Neuronal stem cell (in vitro differentiated cells): ENCODE measurements around the gene SIRT2.
A peak's percentile ranks its signal among the peaks of the same experiment; 100 is the strongest.

ENCODE experiments used
- DNase-seq: peaks from one replicate; pipeline ENCODE4 v3.0.0-alpha.2; 2013; ENCODE audit warnings: low spot score
- H2AFZ ChIP-seq: one replicate; pipeline ENCODE4 v1.6.1; 2013; ENCODE audit warnings: mild to moderate bottlenecking, low read length, inconsistent platforms
- H2AK5ac ChIP-seq: 2 replicates; pipeline ENCODE4 v1.6.1; 2013; ENCODE audit warnings: low read depth, mild to moderate bottlenecking, inconsistent platforms, low read length, moderate library complexity, mixed read lengths
- H2BK120ac ChIP-seq: 2 replicates; pipeline ENCODE4 v1.6.1; 2013; ENCODE audit warnings: low read depth, mild to moderate bottlenecking, inconsistent platforms, low read length, moderate library complexity, mixed read lengths
- H2BK12ac ChIP-seq: one replicate; pipeline ENCODE4 v1.6.1; 2013; ENCODE audit warnings: low read length, inconsistent platforms
- H2BK15ac ChIP-seq: 2 replicates; pipeline ENCODE4 v1.6.1; 2013; ENCODE audit warnings: mild to moderate bottlenecking, low read length, inconsistent platforms, mixed read lengths
- H2BK5ac ChIP-seq: one replicate; pipeline ENCODE4 v1.6.1; 2013; ENCODE audit warnings: inconsistent platforms, mild to moderate bottlenecking, low read length, moderate library complexity
- H3K14ac ChIP-seq: one replicate; pipeline ENCODE4 v1.6.1; 2013; ENCODE audit warnings: low read length, inconsistent platforms
- H3K18ac ChIP-seq: 2 replicates; pipeline ENCODE4 v1.6.1; 2013; ENCODE audit warnings: low read length, inconsistent platforms
- H3K23ac ChIP-seq: 2 replicates; pipeline ENCODE4 v1.6.1; 2013; ENCODE audit warnings: low read depth, mild to moderate bottlenecking, mixed read lengths, low read length, inconsistent platforms; ENCODE audit not compliant: poor library complexity
- H3K27ac ChIP-seq: replicated peaks from 3 replicates; pipeline ENCODE4 v1.5.1; 2013; ENCODE audit warnings: low read length, inconsistent platforms
- H3K27me3 ChIP-seq, 3 experiments: 2 replicates each; pipeline ENCODE4 v1.6.1; 2013; ENCODE audit warnings: low read length in 3 of 3, mild to moderate bottlenecking in 2 of 3, inconsistent platforms in 1 of 3, low read depth in 1 of 3, mixed read lengths in 1 of 3, moderate library complexity in 1 of 3; ENCODE audit not compliant: control insufficient read depth in 3 of 3, insufficient read depth in 3 of 3
- H3K36me3 ChIP-seq, 2 donors: replicated peaks in 1 of 2; 2 replicates each; pipeline ENCODE4 v1.6.1; 2013; ENCODE audit warnings: low read length in 2 of 2; ENCODE audit not compliant: control insufficient read depth in 2 of 2, insufficient read depth in 2 of 2
- H3K4ac ChIP-seq: 2 replicates; pipeline ENCODE4 v1.6.1; 2013; ENCODE audit warnings: inconsistent platforms, mild to moderate bottlenecking, low read length, moderate library complexity
- H3K4me1 ChIP-seq, 2 donors: 1 replicate in 1 of 2; 2 replicates in 1 of 2; pipeline ENCODE4 v1.6.1; 2013; ENCODE audit warnings: low read length in 2 of 2, low read depth in 1 of 2; ENCODE audit not compliant: control insufficient read depth in 2 of 2, insufficient read depth in 1 of 2
- H3K4me2 ChIP-seq: one replicate; pipeline ENCODE4 v1.6.1; 2013; ENCODE audit warnings: mild to moderate bottlenecking, low read length, inconsistent platforms; ENCODE audit not compliant: insufficient read depth, poor library complexity, severe bottlenecking
- H3K4me3 ChIP-seq, 2 donors: 2 replicates each; pipeline ENCODE4 v1.5.1; 2013; ENCODE audit warnings: low read length in 2 of 2, mild to moderate bottlenecking in 2 of 2, inconsistent platforms in 1 of 2, moderate library complexity in 1 of 2
- H3K79me1 ChIP-seq: one replicate; pipeline ENCODE4 v1.6.1; 2013; ENCODE audit warnings: low read depth, mild to moderate bottlenecking, inconsistent platforms, low read length, moderate library complexity
- H3K9ac ChIP-seq: one replicate; pipeline ENCODE4 v1.6.1; 2013; ENCODE audit warnings: mild to moderate bottlenecking, low read depth, low read length, inconsistent platforms; ENCODE audit not compliant: poor library complexity
- H3K9me3 ChIP-seq, 2 donors: replicated peaks in 1 of 2; 2 replicates each; pipeline versions ENCODE3 to v1.6.1; 2013; ENCODE audit warnings: low read length in 2 of 2, mild to moderate bottlenecking in 2 of 2, inconsistent platforms in 1 of 2, low read depth in 1 of 2, mixed read lengths in 1 of 2, moderate library complexity in 1 of 2; ENCODE audit not compliant: control insufficient read depth in 2 of 2, insufficient read depth in 1 of 2
- H4K8ac ChIP-seq: one replicate; pipeline ENCODE4 v1.6.1; 2013; ENCODE audit warnings: low read depth, mild to moderate bottlenecking, inconsistent platforms, low read length, moderate library complexity
- H4K91ac ChIP-seq: one replicate; pipeline ENCODE4 v1.6.1; 2013; ENCODE audit warnings: low read length, low read depth, mild to moderate bottlenecking, inconsistent platforms; ENCODE audit not compliant: poor library complexity
- WGBS, 2 donors: extraction: QIAGEN DNeasy Blood & Tissue Kit; methylation state at CpG; one replicate each; pipeline ENCODE4 v1.1.7; 2013; ENCODE audit warnings: missing lambda C conversion rate in 2 of 2, mixed read lengths in 1 of 2; ENCODE audit not compliant: insufficient read length in 2 of 2, insufficient replicate concordance in 1 of 2; ENCODE audit errors: extremely low coverage in 2 of 2; 5-methylcytosine and 5-hydroxymethylcytosine counted together

Gene SIRT2

GRCh38 chr19:38915329-38916321 is 16.2 kb upstream of the SIRT2 start:
- Histone ChIP-seq H2BK15ac (no peak overlapping the region), H3K79me1 (peaks cover 2% of the 10 kb centered on the region), H4K91ac (no peak overlapping the region), H2BK5ac (peak overlapping the region; percentile 90), H2AK5ac (peak overlapping the region; percentile 56), H2BK120ac (no peak overlapping the region), H3K27me3 (no peaks in the 10 kb centered on the region), H3K4me1 (no peaks in the 10 kb centered on the region), H4K8ac (peak overlapping the region; percentile 65), H3K14ac (peak overlapping the region; percentile 38), H3K9me3 (no peaks in the 10 kb centered on the region), H3K18ac (no peak overlapping the region), H3K27ac (no peak overlapping the region), H3K36me3 (peaks cover 4 to 5% of the 10 kb centered on the region in 2 donors), H2AFZ (no peak overlapping the region), H2BK12ac (no peak overlapping the region), H3K9ac (no peak overlapping the region), H3K4me3 (no peak overlapping the region), H3K23ac (peak overlapping the region; percentile 73), H3K4me2 (no peak overlapping the region), H3K4ac (no peak overlapping the region)
- no peak for DNase-seq
- WGBS, 2 donors: no CpG with 5 or more reads among the region's 44 CpGs

- H3K23ac ChIP-seq: no peak overlapping the region
These were observed 14.5 kb upstream of the SIRT2 start for GRCh38 chr19:38913958-38914357.

DNA sequence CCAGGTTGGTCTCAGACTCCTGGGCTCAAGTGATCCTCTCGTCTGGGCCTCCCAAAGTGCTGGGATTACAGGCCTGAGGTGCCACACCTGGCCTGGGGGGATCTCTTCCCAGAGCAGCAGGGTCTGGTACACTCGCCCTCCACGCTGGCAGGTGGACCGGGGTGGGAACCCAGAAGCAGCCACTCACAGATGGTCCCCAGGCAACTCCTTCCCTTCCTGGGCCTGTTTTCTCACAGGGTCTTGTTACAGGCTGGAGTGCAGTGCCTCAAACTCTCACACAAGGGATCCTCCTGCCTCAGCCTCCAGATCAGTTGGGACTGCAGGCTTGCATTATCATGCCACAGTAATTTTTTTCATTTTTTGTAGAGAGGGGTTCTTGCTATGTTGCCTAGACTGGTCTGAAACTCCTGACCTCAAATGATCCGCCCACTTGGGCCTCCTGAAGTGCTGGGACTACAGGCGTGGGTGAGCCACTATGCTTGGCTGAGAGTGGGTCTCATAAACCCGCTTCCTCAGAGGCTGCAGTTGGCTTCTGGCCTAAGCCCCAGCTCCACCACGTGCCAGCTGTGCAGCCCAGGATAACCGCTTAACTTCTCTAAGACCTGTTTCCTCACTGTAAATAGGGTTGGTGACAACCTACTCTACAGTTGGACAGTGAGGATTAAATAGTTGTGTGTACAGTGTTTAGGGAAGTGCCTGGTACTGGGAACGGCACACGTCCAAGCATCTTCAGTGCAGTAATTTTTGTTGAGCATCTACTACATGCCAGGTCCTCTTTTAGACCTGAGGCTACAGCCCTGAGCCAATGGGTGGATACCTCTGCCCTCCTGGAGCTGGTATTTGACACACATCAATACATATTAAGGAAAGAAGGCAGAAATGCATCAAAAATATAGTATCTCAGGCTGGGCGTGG is 13.4 kb upstream of the SIRT2 start:
- peak overlapping the region; percentile 17 for H3K14ac ChIP-seq
- H3K79me1 ChIP-seq: peaks cover 2% of the 10 kb centered on the region
- no peak overlapping the region for H3K27ac ChIP-seq
- no peak for DNase-seq
- no peak overlapping the region for H2BK15ac ChIP-seq
- peak overlapping the region; percentile 63 for H2AK5ac ChIP-seq
- H3K4me2 ChIP-seq: no peak overlapping the region
- no peak overlapping the region for H2BK5ac ChIP-seq
- H3K36me3 ChIP-seq: peaks cover 0 to 6% of the 10 kb centered on the region in 2 donors
- H3K23ac ChIP-seq: peak overlapping the region; percentile 55
- no peaks in the 10 kb centered on the region for H3K4me1 ChIP-seq
- H3K9ac ChIP-seq: no peak overlapping the region
- H2BK120ac ChIP-seq: no peak overlapping the region
- no CpG with 5 or more reads among the region's 12 CpGs for WGBS, 2 donors
- H4K91ac ChIP-seq: no peak overlapping the region
- H2AFZ ChIP-seq: no peak overlapping the region
- H4K8ac ChIP-seq: no peak overlapping the region
- no peaks in the 10 kb centered on the region for H3K27me3 ChIP-seq
- no peak overlapping the region for H3K4ac ChIP-seq
- peak overlapping the region; percentile 35 for H3K18ac ChIP-seq
- H2BK12ac ChIP-seq: no peak overlapping the region
- peak overlapping the region in 1 of 2 donors; percentile 34 for H3K4me3 ChIP-seq
- H3K9me3 ChIP-seq: peaks cover 0 to under 1% of the 10 kb centered on the region in 2 donors

More at GRCh38 chr19:38913958-38914357, 14.5 kb upstream of the SIRT2 start:
- Histone ChIP-seq H2AK5ac (no peak overlapping the region), H3K27ac (no peak overlapping the region), H3K4me1 (no peaks in the 10 kb centered on the region), H4K91ac (no peak overlapping the region), H2BK5ac (no peak overlapping the region), H3K9me3 (no peaks in the 10 kb centered on the region), H3K4ac (no peak overlapping the region), H2BK12ac (no peak overlapping the region), H3K36me3 (peaks cover 0 to 4% of the 10 kb centered on the region in 2 donors), H3K18ac (no peak overlapping the region), H3K9ac (no peak overlapping the region), H2AFZ (no peak overlapping the region), H2BK15ac (no peak overlapping the region), H3K27me3 (no peaks in the 10 kb centered on the region), H2BK120ac (no peak overlapping the region), H3K14ac (no peak overlapping the region), H3K4me2 (no peak overlapping the region), H4K8ac (no peak overlapping the region), H3K79me1 (peaks cover 2% of the 10 kb centered on the region), H3K4me3 (no peak overlapping the region)
- WGBS, 2 donors: no CpG with 5 or more reads among the region's 8 CpGs
- DNase-seq: no peak
